CD4-positive, alpha-beta T cell (primary cell): ENCODE data around the gene POLR2L. TPM values are rescaled to one million over a fixed set of nuclear protein-coding genes. Genes with fewer than 3 reads are reported as not detected.

ENCODE experiments used
- ATAC-seq: fragments of 200-7000 bp; cut with Tn5 transposase; one replicate; pipeline ENCODE4 v1.10.0; 2022; ENCODE audit warnings: mild to moderate bottlenecking; ENCODE audit not compliant: poor library complexity
- CTCF ChIA-PET: fragments of 350-600 bp; sonication (Branson Sonifier 250); formaldehyde crosslinking; loops from one replicate; lab custom pipeline; 2021; ENCODE audit warnings: antibody characterized with exemption, inconsistent platforms; lab: Charles Lee
- POLR2A ChIA-PET: fragments of 350-600 bp; sonication (Branson Sonifier 250); formaldehyde crosslinking; loops from one replicate; lab custom pipeline; 2021; ENCODE audit warnings: antibody characterized with exemption, inconsistent platforms; lab: Charles Lee
- DNase-seq, 14 experiments: peaks; one replicate each; pipeline ENCODE4 v3.0.0-alpha.2; 2013 to 2020; ENCODE audit warnings: mixed read lengths in 2 of 14
- H3K27ac ChIP-seq, 2 donors: one replicate each; pipeline versions ENCODE4 v1.5.1 to v1.7.0; 2013; ENCODE audit warnings: low read length in 2 of 2, low read depth in 1 of 2, mild to moderate bottlenecking in 1 of 2
- H3K27me3 ChIP-seq, 2 experiments: 1 replicate in 1 of 2; 2 replicates in 1 of 2; pipeline versions ENCODE4 v1.6.1 to v1.7.0; 2013; ENCODE audit warnings: low read length in 2 of 2, control low read depth in 1 of 2, mild to moderate bottlenecking in 1 of 2, moderate library complexity in 1 of 2; ENCODE audit not compliant: insufficient read depth in 2 of 2, control insufficient read depth in 1 of 2
- H3K36me3 ChIP-seq: one replicate; pipeline ENCODE4 v1.6.1; 2013; ENCODE audit warnings: low read length, control low read depth; ENCODE audit not compliant: insufficient read depth
- H3K4me1 ChIP-seq: one replicate; pipeline ENCODE4 v1.6.1; 2013; ENCODE audit warnings: low read length, control low read depth; ENCODE audit not compliant: insufficient read depth
- H3K4me3 ChIP-seq: one replicate; pipeline ENCODE4 v1.5.1; 2013; ENCODE audit warnings: mild to moderate bottlenecking, low read length, moderate library complexity
- H3K9me3 ChIP-seq, 2 experiments: 1 replicate in 1 of 2; 2 replicates in 1 of 2; pipeline versions ENCODE4 v1.6.1 to v1.7.0; 2013; ENCODE audit warnings: low read length in 2 of 2, mild to moderate bottlenecking in 2 of 2, control low read depth in 1 of 2, moderate library complexity in 1 of 2; ENCODE audit not compliant: control insufficient read depth in 1 of 2, insufficient read depth in 1 of 2
- H3K27ac Mint-ChIP-seq: one replicate; pipeline ENCODE4 v1.8.0; 2020; ENCODE audit warnings: mixed read lengths
- H3K27me3 Mint-ChIP-seq: one replicate; pipeline ENCODE4 v1.8.0; 2021; ENCODE audit warnings: mixed read lengths
- H3K36me3 Mint-ChIP-seq: one replicate; pipeline ENCODE4 v1.8.0; 2021; ENCODE audit warnings: low read depth, mixed read lengths
- H3K4me1 Mint-ChIP-seq: one replicate; pipeline ENCODE4 v1.8.0; 2021; ENCODE audit warnings: low read depth, mixed read lengths
- H3K4me3 Mint-ChIP-seq: one replicate; pipeline ENCODE4 v1.8.0; 2020; ENCODE audit warnings: mild to moderate bottlenecking, mixed read lengths
- H3K9me3 Mint-ChIP-seq: one replicate; pipeline ENCODE4 v1.8.0; 2020; ENCODE audit warnings: mixed read lengths
- CTCF ChIP-seq: fragments of 200-600 bp; IDR thresholded peaks from one replicate; pipeline ENCODE4 v1.8.0; 2022; ENCODE audit warnings: antibody characterized with exemption, mild to moderate bottlenecking
- intact Hi-C, 2 experiments: fragments of 100-400 bp; cut with DNase I in 1 of 2; cut with micrococcal nuclease in 1 of 2; formaldehyde crosslinking; loops; one replicate each; pipeline versions ENCODE4 v1.15.1 to v1.9.0; 2023 to 2025; cut with DNase I, micrococcal nuclease
- total RNA-seq, 174 experiments: library from RNA in 2 of 174; stranded (reverse) in 2 of 174; gene quantifications; one replicate each; pipeline ENCODE4 v1.2.3 and lab custom pipeline; 2021 to 2026

Gene POLR2L
- total RNA-seq, 2 experiments from 2014 or later: 19.6 to 19.8 TPM

- POLR2A ChIA-PET: no interaction called here
- intact Hi-C loops: no loop called here
- CTCF ChIA-PET: no interaction called here
- Histone ChIP-seq H3K27ac (no peak overlapping the region), H3K4me1 (no peaks in the 10 kb centered on the region), H3K27me3 (no peaks in the 10 kb centered on the region), H3K4me3 (no peak overlapping the region), H3K9me3 (peaks cover 0 to 10% of the 10 kb centered on the region in 2 experiments), H3K36me3 (peaks cover 3% of the 10 kb centered on the region)
- no peaks in the 10 kb centered on the region for H3K27me3 Mint-ChIP-seq
- ATAC-seq (no peak), DNase-seq (no peak)
- H3K36me3 Mint-ChIP-seq: no peaks in the 10 kb centered on the region
- no peak overlapping the region for H3K27ac Mint-ChIP-seq
- TF ChIP-seq CTCF: no peak
- no peak overlapping the region for H3K4me3 Mint-ChIP-seq
- H3K9me3 Mint-ChIP-seq: no peaks in the 10 kb centered on the region
- H3K4me1 Mint-ChIP-seq: no peaks in the 10 kb centered on the region
These were observed 21.8 kb upstream of the POLR2L start for GRCh38 chr11:863910-864827.

- intact Hi-C loops: no loop called here
- Mint-ChIP-seq H3K9me3 (no peaks in the 10 kb centered on the region), H3K27ac (no peak overlapping the region), H3K4me3 (no peak overlapping the region), H3K36me3 (no peaks in the 10 kb centered on the region), H3K4me1 (no peaks in the 10 kb centered on the region), H3K27me3 (no peaks in the 10 kb centered on the region)
- no peaks in the 10 kb centered on the region for H3K36me3 ChIP-seq
- H3K27ac ChIP-seq: no peak overlapping the region
- no peak for DNase-seq
- POLR2A ChIA-PET: no interaction called here
- no peaks in the 10 kb centered on the region for H3K27me3 ChIP-seq
- H3K9me3 ChIP-seq: peaks cover 0 to 10% of the 10 kb centered on the region in 2 experiments
- CTCF ChIA-PET: no interaction called here
- no peaks in the 10 kb centered on the region for H3K4me1 ChIP-seq
- H3K4me3 ChIP-seq: no peak overlapping the region
- TF ChIP-seq CTCF: no peak
- ATAC-seq: no peak
These were observed 20.9 kb upstream of the POLR2L start for GRCh38 chr11:863023-863909.

GRCh38 chr11:862696-863022 lies 20.3 kb upstream of the POLR2L start:
- Histone ChIP-seq H3K27ac (no peak overlapping the region), H3K27me3 (no peaks in the 10 kb centered on the region), H3K9me3 (peaks cover 0 to 10% of the 10 kb centered on the region in 2 experiments), H3K36me3 (no peaks in the 10 kb centered on the region), H3K4me3 (no peak overlapping the region), H3K4me1 (no peaks in the 10 kb centered on the region)
- Mint-ChIP-seq H3K4me3 (no peak overlapping the region), H3K4me1 (no peaks in the 10 kb centered on the region), H3K9me3 (no peaks in the 10 kb centered on the region), H3K27ac (no peak overlapping the region), H3K27me3 (no peaks in the 10 kb centered on the region), H3K36me3 (no peaks in the 10 kb centered on the region)
- POLR2A ChIA-PET: no interaction called here
- no peak for TF ChIP-seq CTCF
- CTCF ChIA-PET: no interaction called here
- DNase-seq (no peak), ATAC-seq (no peak)
- intact Hi-C loops: no loop called here
